Esophagus muscularis mucosa (tissue), 4 donors: ENCODE measurements around the gene ZSCAN9. TPM values are rescaled to one million over a fixed set of nuclear protein-coding genes. Genes with fewer than 3 reads are reported as not detected.

ENCODE experiments used
- DNase-seq: peaks from one replicate; pipeline ENCODE4 v3.0.0-alpha.2; 2017; ENCODE audit errors: extremely low spot score
- H3K27ac ChIP-seq, 4 donors: fragments of 200-600 bp; sonication (generic); replicated peaks in 1 of 4; 1 replicate in 3 of 4; 2 replicates in 1 of 4; pipeline ENCODE4 v1.5.1; 2016 to 2019; ENCODE audit warnings: mild to moderate bottlenecking in 1 of 4
- H3K27me3 ChIP-seq, 4 donors: fragments of 200-600 bp; sonication (generic); one replicate each; pipeline versions ENCODE4 v1.5.1 to v1.6.0; 2016 to 2019
- H3K36me3 ChIP-seq, 4 donors: fragments of 200-600 bp; sonication (generic); one replicate each; pipeline ENCODE4 v1.5.1; 2016 to 2019
- H3K4me1 ChIP-seq, 4 donors: fragments of 200-600 bp; sonication (generic); one replicate each; pipeline ENCODE4 v1.5.1; 2016 to 2019
- H3K4me3 ChIP-seq, 4 donors: fragments of 200-600 bp; sonication (generic); 1 replicate in 2 of 4; 2 replicates in 2 of 4; pipeline ENCODE4 v1.5.1; 2016 to 2019; ENCODE audit warnings: mild to moderate bottlenecking in 4 of 4, moderate library complexity in 1 of 4
- H3K9me3 ChIP-seq, 4 donors: fragments of 200-600 bp; sonication (generic); 1 replicate in 3 of 4; 2 replicates in 1 of 4; pipeline ENCODE4 v1.5.1; 2016 to 2019
- CTCF ChIP-seq, 3 experiments: fragments of 200-600 bp in 2 of 3; fragments of 450-650 bp in 1 of 3; sonication (generic) in 2 of 3; IDR thresholded peaks; one replicate each; pipeline ENCODE4 v1.5.1; 2017 to 2019; ENCODE audit warnings: antibody characterized with exemption in 3 of 3, mild to moderate bottlenecking in 2 of 3, moderate library complexity in 1 of 3
- EP300 ChIP-seq: sonication (generic); formaldehyde crosslinking; IDR thresholded peaks from one replicate; pipeline ENCODE4 v1.6.1; 2017; ENCODE audit warnings: antibody characterized with exemption
- POLR2A ChIP-seq: fragments of 450-650 bp; IDR thresholded peaks from one replicate; pipeline ENCODE4 v1.6.1; 2017; ENCODE audit warnings: antibody characterized with exemption, moderate library complexity, mild to moderate bottlenecking, low read depth
- POLR2AphosphoS5 ChIP-seq, 2 donors: sonication (generic); formaldehyde crosslinking; IDR thresholded peaks; one replicate each; pipeline ENCODE4 v1.6.1; 2017; ENCODE audit warnings: antibody characterized with exemption in 2 of 2
- WGBS: methylation state at CpG from one replicate; pipeline ENCODE4 v1.1.5; 2018; 5-methylcytosine and 5-hydroxymethylcytosine counted together
- intact Hi-C: fragments of 100-400 bp; cut with DNase I; formaldehyde crosslinking; loops from one replicate; pipeline ENCODE4 v1.15.1; 2023
- total RNA-seq, 4 donors: library from RNA; depleted of rRNA; stranded (reverse); fragments of >200 nt; gene quantifications; one replicate each; pipeline versions ENCODE4 v1.1.0 to v1.2.1, GENCODE V29; 2016

The ZSCAN9 gene
- total RNA-seq, 4 donors from 2014 or later = 11.4 to 15.4 (median 12.0) TPM

GRCh38 chr6:28280595-28281287 is 55.7 kb downstream of the ZSCAN9 start:
- Histone ChIP-seq H3K27ac (peak overlapping the region in 3 of 4 donors; percentile 74 to 80 (median 78)), H3K36me3 (peaks cover 12 to 42% (median 39%) of the 10 kb centered on the region in 4 donors), H3K27me3 (no peaks in the 10 kb centered on the region), H3K4me3 (peak overlapping the region; percentile 69 to 77 (median 76)), H3K4me1 (peaks cover 6 to 17% (median 14%) of the 10 kb centered on the region in 4 donors), H3K9me3 (peaks cover 0 to 6% (median 0%) of the 10 kb centered on the region in 4 donors)
- no peak for DNase-seq
- TF ChIP-seq EP300 (no peak), POLR2A (no peak), CTCF (IDR thresholded peaks at IDR 0.05) (no peak), POLR2AphosphoS5 (IDR thresholded peaks at IDR 0.05) (no peak)
- WGBS = 38% methylated on average over 3 of the region's 3 CpGs
- intact Hi-C loops = loop anchor here (5.0 kb wide), 1 partner anchor 52 kb away; no protein-coding TSS in a partner anchor

- intact Hi-C loops = loop anchor here (5.0 kb wide), 1 partner anchor 51 kb away; no protein-coding TSS in a partner anchor
- DNase-seq = no peak
- H3K4me1 ChIP-seq = peaks cover 6 to 17% (median 14%) of the 10 kb centered on the region in 4 donors
- H3K4me3 ChIP-seq = peak within 1 kb of the TSS; percentile 69 to 77 (median 76)
- WGBS = 0% methylated on average over 20 of the region's 50 CpGs
- peaks cover 0 to 6% (median 0%) of the 10 kb centered on the region in 4 donors for H3K9me3 ChIP-seq
- peak within 1 kb of the TSS; percentile 74 to 81 (median 79) for H3K27ac ChIP-seq
- H3K36me3 ChIP-seq = peaks cover 5 to 42% (median 37%) of the 10 kb centered on the region in 4 donors
- TF ChIP-seq CTCF (IDR thresholded peaks at IDR 0.05) = no peak
- TF ChIP-seq POLR2AphosphoS5 (IDR thresholded peaks at IDR 0.05) = peak; percentile 34 to 68
- no peak for TF ChIP-seq EP300
- H3K27me3 ChIP-seq = no peaks in the 10 kb centered on the region
These were observed 56.4 kb downstream of the ZSCAN9 start, which contains the start of gene PGBD1 for GRCh38 chr6:28281288-28282064. TSS of gene PGBD1 (plus strand) at chr6:28281572. CDS start at chr6:28283814, 2,242 bp downstream.

GRCh38 chr6:28282926-28283325 is 57.9 kb downstream of the ZSCAN9 start:
- peaks cover 0 to 6% (median 0%) of the 10 kb centered on the region in 4 donors for H3K9me3 ChIP-seq
- DNase-seq = no peak
- 100% methylated on average over 2 of the region's 2 CpGs for WGBS
- intact Hi-C loops = loop anchor here (5.0 kb wide), 1 partner anchor 49 kb away; no protein-coding TSS in a partner anchor
- no peaks in the 10 kb centered on the region for H3K27me3 ChIP-seq
- no peak for TF ChIP-seq POLR2A
- no peak for TF ChIP-seq POLR2AphosphoS5 (IDR thresholded peaks at IDR 0.05)
- TF ChIP-seq EP300 = no peak
- TF ChIP-seq CTCF (IDR thresholded peaks at IDR 0.05) = no peak
- H3K27ac ChIP-seq = no peak overlapping the region
- H3K4me3 ChIP-seq = peak overlapping the region in 1 of 4 donors; percentile 76
- H3K4me1 ChIP-seq = peaks cover 6 to 17% (median 14%) of the 10 kb centered on the region in 4 donors
- H3K36me3 ChIP-seq = peaks cover 12 to 44% (median 38%) of the 10 kb centered on the region in 4 donors

Other genes starting within 250 kb of the ZSCAN9 start
- gene ZNF165, start 144.7 kb upstream of the ZSCAN9 start, total RNA-seq = 1 to 10 TPM in 1 of 4 donors, under 1 TPM in 3; 0.40 to 1.1 (median 0.66) TPM
- 1 to 10 TPM; 2.9 to 7.4 (median 3.4) TPM for gene ZSCAN16, start 100.7 kb upstream of the ZSCAN9 start, total RNA-seq
- gene ZKSCAN8, start 83.4 kb upstream of the ZSCAN9 start, total RNA-seq = 10 to 100 TPM; 18.7 to 21.7 (median 20.8) TPM
- gene ZKSCAN4, start 27.0 kb downstream of the ZSCAN9 start, total RNA-seq = 1 to 10 TPM; 1.7 to 5.4 (median 4.4) TPM
- 1 to 10 TPM; 2.8 to 6.7 (median 4.7) TPM for gene NKAPL, start 34.0 kb downstream of the ZSCAN9 start, total RNA-seq
- gene ZSCAN26, start 41.9 kb downstream of the ZSCAN9 start, total RNA-seq = 10 to 100 TPM; 15.1 to 28.2 (median 24.1) TPM
- 1 to 10 TPM; 5.8 to 8.7 (median 7.1) TPM for gene PGBD1, start 56.3 kb downstream of the ZSCAN9 start, total RNA-seq
- gene ZSCAN31, start 110.9 kb downstream of the ZSCAN9 start, total RNA-seq = 10 to 100 TPM; 13.1 to 39.1 (median 24.1) TPM
- gene ZKSCAN3, start 124.7 kb downstream of the ZSCAN9 start, total RNA-seq = 10 to 100 TPM in 1 of 4 donors, 1 to 10 TPM in 3; 2.8 to 10.4 (median 6.4) TPM
- gene ZSCAN12, start 174.5 kb downstream of the ZSCAN9 start, total RNA-seq = 1 to 10 TPM; 4.0 to 5.7 (median 4.6) TPM
- 1 to 10 TPM; 1.0 to 2.9 (median 2.1) TPM for gene ZSCAN23, start 218.2 kb downstream of the ZSCAN9 start, total RNA-seq